Smooth muscle cell (in vitro differentiated cells): ENCODE data around the gene RELL2. TPM values are rescaled to one million over a fixed set of nuclear protein-coding genes. Genes with fewer than 3 reads are reported as not detected.

Experiments used
- DNase-seq: peaks from one replicate; lab custom pipeline; 2025; ENCODE audit not compliant: unreplicated experiment; lab: John Stamatoyannopoulos, UW
- H2AFZ ChIP-seq: fragments of 200-600 bp; sonication (generic); 2 replicates; pipeline ENCODE4 v1.6.0; 2016; ENCODE audit warnings: antibody characterized with exemption, low read depth, mild to moderate bottlenecking
- H3F3A ChIP-seq: fragments of 200-600 bp; sonication (generic); 2 replicates; pipeline ENCODE4 v1.6.0; 2017; ENCODE audit warnings: antibody characterized with exemption, low read depth
- H3K27ac ChIP-seq: fragments of 200-600 bp; sonication (generic); 2 replicates; pipeline ENCODE4 v1.5.1; 2016; ENCODE audit warnings: low read depth, mild to moderate bottlenecking
- H3K27me3 ChIP-seq: fragments of 200-600 bp; sonication (generic); 2 replicates; pipeline ENCODE4 v1.6.1; 2016; ENCODE audit warnings: low read depth, mild to moderate bottlenecking
- H3K36me3 ChIP-seq: fragments of 200-600 bp; sonication (generic); 2 replicates; pipeline ENCODE4 v1.5.1; 2016; ENCODE audit warnings: low read depth
- H3K4me1 ChIP-seq: fragments of 200-600 bp; sonication (generic); 2 replicates; pipeline ENCODE4 v1.5.1; 2016; ENCODE audit warnings: low read depth
- H3K4me2 ChIP-seq: fragments of 200-600 bp; sonication (generic); 2 replicates; pipeline ENCODE4 v1.6.0; 2016; ENCODE audit warnings: mild to moderate bottlenecking
- H3K4me3 ChIP-seq: fragments of 200-600 bp; sonication (generic); 2 replicates; pipeline ENCODE4 v1.5.1; 2016; ENCODE audit warnings: mild to moderate bottlenecking
- H3K79me2 ChIP-seq: fragments of 200-600 bp; sonication (generic); 2 replicates; pipeline ENCODE4 v1.6.0; 2016; ENCODE audit warnings: low read depth, mild to moderate bottlenecking
- H3K9ac ChIP-seq: fragments of 200-600 bp; sonication (generic); 2 replicates; pipeline ENCODE4 v1.6.0; 2016; ENCODE audit warnings: low read depth
- H3K9me3 ChIP-seq: fragments of 200-600 bp; sonication (generic); replicated peaks from 2 replicates; pipeline ENCODE4 v1.5.1; 2016; ENCODE audit warnings: low read depth
- H4K20me1 ChIP-seq: fragments of 200-600 bp; sonication (generic); 2 replicates; pipeline ENCODE4 v1.6.0; 2016; ENCODE audit warnings: low read depth
- CTCF ChIP-seq: fragments of 200-600 bp; sonication (generic); IDR thresholded peaks from 2 replicates; pipeline ENCODE4 v1.5.1; 2017; ENCODE audit warnings: borderline replicate concordance, mild to moderate bottlenecking, antibody characterized with exemption; ENCODE audit not compliant: insufficient read depth, poor library complexity, severe bottlenecking
- WGBS: methylation state at CpG from one replicate; pipeline ENCODE4 v1.1.7; 2016; ENCODE audit warnings: low lambda C conversion rate; 5-methylcytosine and 5-hydroxymethylcytosine counted together
- polyA plus RNA-seq: library from polyadenylated mRNA; unstranded; fragments of >200 nt; fragmentation: Nextera tagmentation; extraction: Ambion mirVana; gene quantifications from 2 replicates; pipeline ENCODE4 v1.2.1, GENCODE V29; 2016
- total RNA-seq: library from RNA; depleted of rRNA; stranded (reverse); fragments of >200 nt; gene quantifications from 2 replicates; pipeline ENCODE4 v1.2.3, GENCODE V29; 2014

Gene RELL2
- total and polyA plus RNA-seq, 2 experiments from 2014 or later, result 4.2 to 8.7 TPM

- Histone ChIP-seq H3F3A (peaks cover 6% of the 10 kb centered on the region), H3K4me2 (no peak overlapping the region), H3K36me3 (no peaks in the 10 kb centered on the region), H3K4me3 (no peak overlapping the region), H3K9ac (no peak overlapping the region), H3K79me2 (no peaks in the 10 kb centered on the region), H3K9me3 (no peaks in the 10 kb centered on the region), H3K4me1 (peaks cover 3% of the 10 kb centered on the region), H3K27ac (no peak overlapping the region), H3K27me3 (no peaks in the 10 kb centered on the region), H2AFZ (no peak overlapping the region), H4K20me1 (peaks cover 12% of the 10 kb centered on the region)
- TF ChIP-seq CTCF, result no peak
- DNase-seq, result no peak
- 91% methylated on average over 2 of the region's 2 CpGs for WGBS
Measured at GRCh38 chr5:141641634-141642267, 5.0 kb downstream of the RELL2 start.

- Histone ChIP-seq H3K4me3 (no peak overlapping the region), H4K20me1 (peaks cover 8% of the 10 kb centered on the region), H3K9me3 (no peaks in the 10 kb centered on the region), H3F3A (peaks cover 6% of the 10 kb centered on the region), H2AFZ (no peak overlapping the region), H3K27me3 (no peaks in the 10 kb centered on the region), H3K4me2 (no peak overlapping the region), H3K79me2 (no peaks in the 10 kb centered on the region), H3K27ac (no peak overlapping the region), H3K4me1 (no peaks in the 10 kb centered on the region), H3K9ac (no peak overlapping the region), H3K36me3 (no peaks in the 10 kb centered on the region)
- 94% methylated on average over 6 of the region's 6 CpGs for WGBS
- no peak for TF ChIP-seq CTCF
- no peak for DNase-seq
Measured at GRCh38 chr5:141646026-141646425, 9.2 kb downstream of the RELL2 start.

GRCh38 chr5:141647242-141647641 lies 10.4 kb downstream of the RELL2 start:
- no peak for TF ChIP-seq CTCF

GRCh38 chr5:141647851-141648250 lies 11.1 kb downstream of the RELL2 start:
- Histone ChIP-seq H3F3A (no peaks in the 10 kb centered on the region), H2AFZ (no peak overlapping the region), H3K4me2 (no peak overlapping the region), H3K4me1 (peaks cover 3% of the 10 kb centered on the region), H3K27ac (no peak overlapping the region), H3K4me3 (no peak overlapping the region), H3K36me3 (no peaks in the 10 kb centered on the region), H3K79me2 (no peaks in the 10 kb centered on the region), H3K9me3 (no peaks in the 10 kb centered on the region), H3K9ac (no peak overlapping the region), H3K27me3 (no peaks in the 10 kb centered on the region), H4K20me1 (no peaks in the 10 kb centered on the region)
- DNase-seq, result no peak
- 88% methylated on average over 3 of the region's 3 CpGs for WGBS
- TF ChIP-seq CTCF, result no peak

More at GRCh38 chr5:141647242-141647641, 10.4 kb downstream of the RELL2 start:
- no peaks in the 10 kb centered on the region for H3K9me3 ChIP-seq
- no peak overlapping the region for H2AFZ ChIP-seq
- no peak for DNase-seq
- H3K9ac ChIP-seq, result no peak overlapping the region
- H3K79me2 ChIP-seq, result no peaks in the 10 kb centered on the region
- no peaks in the 10 kb centered on the region for H3K36me3 ChIP-seq
- H4K20me1 ChIP-seq, result no peaks in the 10 kb centered on the region
- H3K4me2 ChIP-seq, result no peak overlapping the region
- no peak overlapping the region for H3K27ac ChIP-seq
- H3K4me1 ChIP-seq, result peaks cover 3% of the 10 kb centered on the region
- H3F3A ChIP-seq, result no peaks in the 10 kb centered on the region
- no peaks in the 10 kb centered on the region for H3K27me3 ChIP-seq
- no peak overlapping the region for H3K4me3 ChIP-seq
- 98% methylated on average over 5 of the region's 5 CpGs for WGBS
